Activated T-cell treated with anti-CD3 and anti-CD28 coated beads, Interleukin-2, amount 50 U/mL, for 4 hours (primary cell): ENCODE data around the gene UNC79. TPM values are rescaled to one million over a fixed set of nuclear protein-coding genes. Genes with fewer than 3 reads are reported as not detected.
"Not testable (repeated sequence)": the region's sequence is repeated elsewhere in the genome, so short reads cannot be mapped to it uniquely, and the experiment has no call there.

Experiments used
- ATAC-seq, 2 donors: fragments of 200-7000 bp; cut with Tn5 transposase; one replicate each; pipeline ENCODE4 v1.10.0; 2021
- DNase-seq: peaks from one replicate; pipeline ENCODE4 v3.0.0-alpha.2; 2020
- H3K27me3 Mint-ChIP-seq: one replicate; pipeline ENCODE4 v1.8.0; 2021; ENCODE audit warnings: low read depth, mixed read lengths
- H3K36me3 Mint-ChIP-seq: one replicate; pipeline ENCODE4 v1.8.0; 2022; ENCODE audit warnings: mixed read lengths; ENCODE audit not compliant: insufficient read depth
- H3K4me1 Mint-ChIP-seq: one replicate; pipeline ENCODE4 v1.8.0; 2021; ENCODE audit warnings: low read depth, mixed read lengths
- H3K4me3 Mint-ChIP-seq: one replicate; pipeline ENCODE4 v1.8.0; 2021; ENCODE audit warnings: mild to moderate bottlenecking, moderate library complexity, mixed read lengths
- H3K9me3 Mint-ChIP-seq: one replicate; pipeline ENCODE4 v1.8.0; 2021; ENCODE audit warnings: mixed read lengths
- total RNA-seq, 3 donors: library from RNA; stranded (reverse); gene quantifications; one replicate each; pipeline ENCODE4 v1.2.1, GENCODE V29; 2021

The UNC79 gene
- total RNA-seq, 3 donors from 2014 or later: not detected

- Mint-ChIP-seq H3K36me3 (no peaks in the 10 kb centered on the region), H3K9me3 (no peaks in the 10 kb centered on the region)
Observed at GRCh38 chr14:93462479-93462878, 31.7 kb downstream of the UNC79 start.

GRCh38 chr14:93464271-93464670 is 33.5 kb downstream of the UNC79 start:
- DNase-seq (no peak), ATAC-seq (no peak)
- no peaks in the 10 kb centered on the region for H3K36me3 Mint-ChIP-seq
- peaks cover 4% of the 10 kb centered on the region for H3K27me3 Mint-ChIP-seq
- H3K4me3 Mint-ChIP-seq: no peak overlapping the region
- no peaks in the 10 kb centered on the region for H3K9me3 Mint-ChIP-seq
- no peaks in the 10 kb centered on the region for H3K4me1 Mint-ChIP-seq

More at GRCh38 chr14:93462479-93462878, 31.7 kb downstream of the UNC79 start:
- Mint-ChIP-seq H3K27me3 (peaks cover 6% of the 10 kb centered on the region), H3K4me3 (no peak overlapping the region), H3K4me1 (no peaks in the 10 kb centered on the region)
- no peak for ATAC-seq
- no peak for DNase-seq

- H3K9me3 Mint-ChIP-seq: no peaks in the 10 kb centered on the region
- H3K4me3 Mint-ChIP-seq: no peak overlapping the region
- DNase-seq: no peak
- peaks cover 24% of the 10 kb centered on the region for H3K27me3 Mint-ChIP-seq
- no peaks in the 10 kb centered on the region for H3K36me3 Mint-ChIP-seq
- no peak for ATAC-seq
- no peaks in the 10 kb centered on the region for H3K4me1 Mint-ChIP-seq
Observed at GRCh38 chr14:93475471-93475870, 44.7 kb downstream of the UNC79 start.

- Mint-ChIP-seq H3K9me3 (no peaks in the 10 kb centered on the region), H3K27me3 (peaks cover 23% of the 10 kb centered on the region), H3K4me1 (no peaks in the 10 kb centered on the region), H3K36me3 (no peaks in the 10 kb centered on the region), H3K4me3 (no peak overlapping the region)
- ATAC-seq (no peak), DNase-seq (no peak)
Observed at GRCh38 chr14:93476305-93476704, 45.6 kb downstream of the UNC79 start.

GRCh38 chr14:93479074-93479473 is 48.3 kb downstream of the UNC79 start:
- not testable (repeated sequence) for ATAC-seq

GRCh38 chr14:93480867-93481266 is 50.1 kb downstream of the UNC79 start:
- DNase-seq (no peak), ATAC-seq (no peak)
- Mint-ChIP-seq H3K36me3 (no peaks in the 10 kb centered on the region), H3K4me3 (no peak overlapping the region), H3K4me1 (no peaks in the 10 kb centered on the region), H3K9me3 (peaks cover 3% of the 10 kb centered on the region), H3K27me3 (peaks cover 14% of the 10 kb centered on the region)

More at GRCh38 chr14:93479074-93479473, 48.3 kb downstream of the UNC79 start:
- not testable (repeated sequence) for H3K4me1 Mint-ChIP-seq, H3K36me3 Mint-ChIP-seq, DNase-seq, H3K4me3 Mint-ChIP-seq, H3K9me3 Mint-ChIP-seq
- H3K27me3 Mint-ChIP-seq: peaks cover 20% of the 10 kb centered on the region

- H3K27me3 Mint-ChIP-seq: peaks cover 13% of the 10 kb centered on the region
- ATAC-seq (no peak), DNase-seq (no peak)
- no peak overlapping the region for H3K4me3 Mint-ChIP-seq
- H3K9me3 Mint-ChIP-seq: peaks cover 3% of the 10 kb centered on the region
- H3K4me1 Mint-ChIP-seq: no peaks in the 10 kb centered on the region
- no peaks in the 10 kb centered on the region for H3K36me3 Mint-ChIP-seq
Observed at GRCh38 chr14:93481758-93482157, 51.0 kb downstream of the UNC79 start.

- Mint-ChIP-seq H3K9me3 (peaks cover 6% of the 10 kb centered on the region), H3K27me3 (peaks cover 8% of the 10 kb centered on the region), H3K4me1 (no peaks in the 10 kb centered on the region), H3K4me3 (no peak overlapping the region), H3K36me3 (no peaks in the 10 kb centered on the region)
- ATAC-seq (no peak), DNase-seq (no peak)
Observed at GRCh38 chr14:93490001-93490400, 59.3 kb downstream of the UNC79 start.

GRCh38 chr14:93493054-93493453 is 62.3 kb downstream of the UNC79 start:
- Mint-ChIP-seq H3K27me3 (peaks cover 7% of the 10 kb centered on the region), H3K4me1 (no peaks in the 10 kb centered on the region), H3K36me3 (no peaks in the 10 kb centered on the region), H3K9me3 (peaks cover 6% of the 10 kb centered on the region), H3K4me3 (no peak overlapping the region)
- DNase-seq (no peak), ATAC-seq (no peak)

GRCh38 chr14:93493622-93494021 is 62.9 kb downstream of the UNC79 start:
- H3K9me3 Mint-ChIP-seq, H3K36me3 Mint-ChIP-seq, DNase-seq, ATAC-seq, H3K27me3 Mint-ChIP-seq, H3K4me1 Mint-ChIP-seq, H3K4me3 Mint-ChIP-seq: not testable (repeated sequence)

GRCh38 chr14:93496856-93497741 is 66.4 kb downstream of the UNC79 start:
- Mint-ChIP-seq H3K36me3 (no peaks in the 10 kb centered on the region), H3K4me1 (no peaks in the 10 kb centered on the region), H3K27me3 (peaks cover 8% of the 10 kb centered on the region), H3K4me3 (no peak overlapping the region), H3K9me3 (no peaks in the 10 kb centered on the region)
- DNase-seq: no peak
- ATAC-seq: no peak

GRCh38 chr14:93510056-93510455 is 79.3 kb downstream of the UNC79 start:
- ATAC-seq (no peak), DNase-seq (no peak)
- Mint-ChIP-seq H3K4me3 (no peak overlapping the region), H3K4me1 (no peaks in the 10 kb centered on the region), H3K36me3 (no peaks in the 10 kb centered on the region), H3K27me3 (peaks cover 14% of the 10 kb centered on the region), H3K9me3 (no peaks in the 10 kb centered on the region)

- H3K4me1 Mint-ChIP-seq: no peaks in the 10 kb centered on the region
- H3K36me3 Mint-ChIP-seq: no peaks in the 10 kb centered on the region
- DNase-seq (no peak), ATAC-seq (no peak)
- no peaks in the 10 kb centered on the region for H3K9me3 Mint-ChIP-seq
- peaks cover 14% of the 10 kb centered on the region for H3K27me3 Mint-ChIP-seq
- H3K4me3 Mint-ChIP-seq: no peak overlapping the region
Observed at GRCh38 chr14:93511001-93511400, 80.3 kb downstream of the UNC79 start.

- Mint-ChIP-seq H3K27me3 (peaks cover 15% of the 10 kb centered on the region), H3K4me1 (no peaks in the 10 kb centered on the region), H3K36me3 (no peaks in the 10 kb centered on the region), H3K9me3 (peaks cover 54% of the 10 kb centered on the region), H3K4me3 (no peak overlapping the region)
- no peak for DNase-seq
- no peak for ATAC-seq
Observed at GRCh38 chr14:93520053-93520607, 89.4 kb downstream of the UNC79 start.

GRCh38 chr14:93522221-93522620 is 91.5 kb downstream of the UNC79 start:
- H3K27me3 Mint-ChIP-seq: peaks cover 18% of the 10 kb centered on the region
- DNase-seq (no peak), ATAC-seq (no peak)
- peaks cover 52% of the 10 kb centered on the region for H3K9me3 Mint-ChIP-seq
- H3K4me3 Mint-ChIP-seq: no peak overlapping the region
- H3K4me1 Mint-ChIP-seq: no peaks in the 10 kb centered on the region
- H3K36me3 Mint-ChIP-seq: no peaks in the 10 kb centered on the region
